Effector CD8-positive, alpha-beta T cell (primary cell): ENCODE results near the gene CD34.
"Not testable (repeated sequence)": the region's sequence is repeated elsewhere in the genome, so short reads cannot be mapped to it uniquely, and the experiment has no call there.

Experiments used
- DNase-seq: peaks from one replicate; lab custom pipeline; 2025; lab: John Stamatoyannopoulos, UW

Gene CD34

DNA sequence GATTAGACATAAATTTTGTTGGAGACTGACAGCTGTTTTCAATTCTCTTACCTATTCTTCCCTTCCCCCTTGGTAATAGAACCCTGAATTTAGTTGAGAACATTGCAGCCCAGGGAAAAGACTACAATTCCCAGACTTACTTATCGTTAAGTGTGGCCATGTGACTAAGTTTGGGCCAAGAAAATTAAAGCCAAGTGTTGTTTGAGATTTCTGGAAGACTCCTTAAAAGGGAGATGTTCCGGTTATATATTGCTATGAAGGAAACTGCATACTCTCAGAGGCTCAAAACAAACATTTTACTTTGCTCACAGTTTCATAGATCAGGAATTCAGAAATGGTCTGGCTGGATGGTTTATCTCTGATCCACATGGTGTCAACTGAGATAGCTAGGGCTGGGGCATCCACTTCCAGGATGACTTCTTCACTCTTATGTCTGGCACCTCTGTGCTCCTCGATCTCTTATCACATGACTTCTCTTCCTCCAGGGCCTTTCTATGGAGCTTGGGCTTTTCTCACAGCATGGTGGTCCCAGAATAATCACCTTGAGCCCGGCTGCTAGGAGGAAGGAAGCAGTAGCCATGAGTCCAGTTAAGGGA, 22.4 kb upstream of the CD34 start:
- no peak for DNase-seq

DNA sequence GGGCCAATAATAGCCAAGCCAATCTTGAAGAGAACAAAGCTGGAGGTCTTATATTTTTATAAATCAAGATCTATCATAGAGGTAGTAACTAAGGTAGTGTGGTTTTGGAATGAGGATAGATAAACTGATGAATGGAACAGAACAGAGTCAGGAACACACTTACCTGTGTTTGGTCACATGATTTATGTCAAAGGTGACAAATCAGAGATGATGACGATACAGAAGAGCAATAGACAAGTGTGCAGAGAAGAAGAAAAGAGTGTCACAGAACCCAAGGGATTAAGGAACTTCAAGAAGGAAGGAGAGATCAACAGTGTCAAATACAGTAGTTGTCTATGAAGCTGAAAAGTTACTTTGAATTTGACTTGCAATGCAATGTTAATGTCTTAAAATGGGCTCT, 16.1 kb upstream of the CD34 start:
- DNase-seq: no peak

DNA sequence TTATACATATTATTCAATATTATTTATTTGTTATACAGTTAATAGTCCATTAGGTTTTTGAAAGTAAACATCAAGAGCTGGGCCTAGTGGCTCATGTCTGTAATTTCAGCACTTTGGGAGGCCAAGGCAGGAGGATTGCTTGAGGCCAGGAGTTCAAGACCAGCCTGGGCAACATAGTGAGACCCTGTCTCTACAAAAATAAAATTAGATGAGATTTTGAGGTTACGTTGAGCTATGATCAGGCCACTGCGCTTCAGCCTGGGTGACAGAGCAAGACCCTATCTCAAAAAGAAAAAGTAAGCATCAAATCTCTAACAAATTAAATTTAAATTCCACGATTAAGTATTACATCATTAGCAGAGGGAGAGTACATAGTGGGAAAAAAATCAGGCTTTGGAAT, 15.0 kb upstream of the CD34 start:
- DNase-seq: not testable (repeated sequence)

DNA sequence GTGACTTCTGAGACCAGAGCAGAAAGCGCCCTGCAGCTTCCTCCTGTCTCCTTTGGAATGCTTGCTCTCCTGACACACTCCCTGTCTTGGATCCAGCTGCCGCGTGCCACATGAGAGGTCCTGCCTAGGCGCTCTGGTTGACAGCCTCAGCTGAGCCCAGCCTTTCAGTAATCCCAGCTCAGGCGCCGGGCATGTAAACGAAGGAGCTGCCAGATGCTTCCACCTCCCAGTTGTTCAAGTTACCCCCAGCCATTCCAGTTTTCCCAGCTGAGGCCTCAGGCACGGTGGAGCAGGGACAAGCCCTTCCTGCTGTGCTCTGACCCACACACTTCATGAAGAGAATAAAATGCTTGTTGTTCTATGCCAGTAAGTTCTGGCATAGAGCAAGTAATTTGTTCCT, 14.3 kb upstream of the CD34 start:
- DNase-seq: no peak

DNA sequence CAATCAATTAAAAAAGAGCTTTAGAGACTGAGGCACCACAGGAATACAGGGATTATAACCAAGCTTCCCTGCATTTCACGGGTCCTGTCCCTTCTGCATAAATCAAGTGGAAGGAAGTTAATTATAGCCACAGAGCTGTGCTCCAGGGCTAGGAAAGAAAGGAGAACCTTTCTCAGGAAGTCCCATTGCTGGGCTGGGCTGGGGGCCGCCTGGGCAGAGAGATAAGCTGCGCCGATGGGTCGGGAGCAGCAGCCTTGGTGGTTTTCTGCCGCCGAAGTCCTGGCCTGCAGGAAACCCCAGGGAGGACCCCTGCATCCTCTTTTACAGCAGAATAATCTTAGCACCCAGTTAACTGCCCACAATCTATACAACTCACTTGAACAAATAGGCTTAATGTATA, 12.6 kb upstream of the CD34 start:
- DNase-seq: no peak

DNA sequence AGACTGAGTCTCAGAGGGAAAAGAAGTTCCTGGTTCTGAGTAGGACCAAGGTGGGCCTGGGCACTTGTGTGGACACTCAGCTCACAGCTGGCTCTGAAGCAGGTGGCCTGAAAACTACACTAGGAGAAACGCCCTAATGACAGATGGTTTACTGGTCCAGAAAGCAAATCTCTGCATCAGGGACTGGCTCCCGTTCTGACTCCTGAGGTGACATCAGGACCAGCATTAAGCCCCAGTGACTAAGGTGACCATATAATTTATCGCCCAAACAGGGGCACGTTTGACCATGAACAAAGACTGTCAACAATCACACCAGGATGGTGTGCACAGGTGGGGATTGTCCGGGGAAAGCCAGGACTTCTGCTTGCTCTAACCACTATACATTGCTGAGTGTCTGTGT, 12.2 kb upstream of the CD34 start:
- DNase-seq: no peak

DNA sequence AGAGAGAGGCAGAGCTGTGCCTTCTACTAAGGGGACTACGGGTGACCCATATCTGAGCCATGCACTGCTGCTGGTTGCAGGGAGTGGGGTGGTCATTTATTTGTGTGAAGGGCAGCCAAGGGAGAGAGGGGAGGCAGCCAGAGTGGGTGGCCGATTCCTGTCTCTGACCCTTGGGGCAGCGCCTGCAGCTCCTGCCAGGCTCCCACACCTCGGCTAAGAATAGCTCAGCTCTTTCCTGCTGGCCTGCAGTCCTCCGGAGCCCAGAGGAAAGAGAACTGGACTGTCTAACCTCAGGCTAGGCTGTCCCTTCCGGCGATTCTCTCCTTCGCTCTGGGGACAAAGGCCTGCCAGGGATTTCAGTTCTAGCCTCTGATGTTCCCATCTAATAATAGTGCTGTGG, 11.6 kb upstream of the CD34 start:
- no peak for DNase-seq

DNA sequence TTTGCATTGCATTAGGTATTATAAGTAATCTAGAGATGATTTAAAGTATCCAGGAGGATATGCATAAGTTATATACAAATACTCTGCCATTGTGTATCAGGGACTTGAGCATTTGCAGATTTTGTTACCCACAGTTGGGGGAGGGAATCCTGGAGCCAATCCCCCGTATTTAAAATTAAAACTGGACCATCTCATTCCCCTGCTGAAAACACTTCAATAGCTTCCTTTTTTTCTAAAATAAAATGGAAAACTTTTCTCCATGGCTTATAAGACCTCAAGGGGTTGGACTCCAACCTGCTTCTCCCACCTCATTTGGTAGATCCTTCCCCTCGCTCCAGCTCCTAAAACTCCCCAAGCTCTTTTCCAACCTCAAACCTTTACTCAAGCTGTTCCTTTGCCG, 10.4 kb upstream of the CD34 start:
- no peak for DNase-seq

DNA sequence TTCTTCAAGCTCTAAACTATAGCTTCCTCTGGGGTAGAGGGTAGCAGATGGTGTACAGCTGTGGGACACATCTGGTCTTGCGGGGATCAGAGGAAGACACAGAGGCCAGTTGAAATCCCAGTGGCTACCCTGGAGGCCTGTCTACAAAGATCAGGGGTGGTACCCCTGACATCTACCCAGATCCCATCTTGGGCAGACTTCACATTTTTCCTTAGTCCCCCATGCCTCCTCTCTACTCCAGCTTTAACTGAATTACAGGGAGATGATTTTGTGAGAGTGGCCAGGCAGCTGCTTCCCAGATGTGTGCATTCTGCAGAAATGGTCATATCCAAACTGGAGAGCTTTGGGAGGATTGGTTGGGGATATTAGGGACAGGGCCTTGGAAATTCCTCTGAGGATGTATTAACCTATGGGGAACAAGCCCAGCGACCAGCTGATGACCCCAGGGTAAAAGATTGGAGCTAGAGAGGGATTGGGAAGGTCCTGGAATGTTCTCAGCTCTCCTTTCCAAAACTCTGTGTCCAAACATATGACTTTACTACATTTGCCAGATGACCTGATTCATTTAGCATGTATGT, 9.6 kb upstream of the CD34 start:
- no peak for DNase-seq

DNA sequence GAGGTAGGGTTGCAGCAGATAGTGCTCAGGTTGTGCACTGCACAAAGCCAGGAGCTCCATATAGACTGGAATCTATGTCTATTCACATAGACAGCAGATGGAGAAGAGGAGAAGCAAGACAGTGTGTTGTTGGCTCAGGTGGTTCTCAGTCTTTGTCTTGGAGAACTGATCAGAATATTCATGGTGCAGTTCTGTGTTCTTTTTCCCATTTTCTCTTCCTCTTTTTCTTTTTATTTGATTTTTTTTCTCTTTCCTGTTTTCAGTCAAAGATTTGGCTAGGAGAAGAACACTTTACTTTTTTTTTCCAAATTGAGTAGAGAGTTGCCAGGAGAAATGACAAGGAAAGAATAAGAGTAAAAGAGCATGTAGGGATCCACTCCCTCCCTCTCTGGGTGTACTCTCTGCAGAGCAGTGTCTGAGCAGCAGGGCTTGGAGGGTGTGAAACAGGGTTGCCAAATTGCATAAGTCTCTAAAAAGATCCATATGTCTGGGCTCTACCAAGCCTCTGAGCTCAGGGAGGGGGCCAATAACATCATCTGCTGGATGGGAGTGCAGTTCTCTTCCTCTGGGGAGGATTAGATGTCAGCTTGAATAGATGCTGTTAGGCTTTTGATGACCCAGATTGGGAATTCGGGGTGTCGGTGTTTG, 8.7 kb upstream of the CD34 start:
- no peak for DNase-seq

DNA sequence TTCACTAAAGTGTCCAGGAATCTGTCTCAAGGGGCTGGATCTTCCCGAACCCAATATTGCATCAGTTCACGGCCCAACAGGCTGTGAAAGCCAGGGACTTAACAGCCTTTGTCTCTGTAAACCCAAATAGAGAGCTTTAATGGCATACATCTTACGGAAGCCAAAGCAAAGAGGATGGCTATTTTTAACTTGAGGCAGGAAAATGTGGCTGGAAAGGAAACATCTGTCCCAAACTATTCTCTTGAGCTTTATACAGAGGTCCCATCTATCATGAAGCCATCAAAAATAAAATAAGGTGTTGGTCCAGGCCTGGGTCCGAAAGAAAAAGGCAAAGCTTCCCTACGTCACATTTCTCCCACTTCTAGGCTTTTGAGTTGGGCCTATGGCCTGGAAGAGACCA, 7.7 kb upstream of the CD34 start:
- DNase-seq: no peak

DNA sequence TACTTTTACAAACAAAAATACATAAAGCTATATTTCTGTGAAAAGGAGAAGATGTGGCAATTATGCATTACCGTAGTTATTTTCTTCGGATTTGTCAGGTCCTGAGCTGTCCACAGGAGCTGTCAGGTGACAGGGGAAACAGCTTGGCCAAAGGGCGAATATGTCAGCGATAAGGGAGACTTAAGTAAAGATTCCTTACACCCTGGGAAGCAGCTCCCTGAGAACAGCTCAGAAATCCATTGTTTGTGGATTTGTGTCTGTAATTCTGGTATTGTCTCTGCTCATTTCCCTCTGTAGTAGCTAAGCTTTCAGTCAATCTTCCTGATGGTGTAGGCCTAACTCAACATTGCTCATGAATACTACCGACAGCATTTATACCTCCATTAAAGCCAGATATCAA, 7.1 kb upstream of the CD34 start:
- no peak for DNase-seq

DNA sequence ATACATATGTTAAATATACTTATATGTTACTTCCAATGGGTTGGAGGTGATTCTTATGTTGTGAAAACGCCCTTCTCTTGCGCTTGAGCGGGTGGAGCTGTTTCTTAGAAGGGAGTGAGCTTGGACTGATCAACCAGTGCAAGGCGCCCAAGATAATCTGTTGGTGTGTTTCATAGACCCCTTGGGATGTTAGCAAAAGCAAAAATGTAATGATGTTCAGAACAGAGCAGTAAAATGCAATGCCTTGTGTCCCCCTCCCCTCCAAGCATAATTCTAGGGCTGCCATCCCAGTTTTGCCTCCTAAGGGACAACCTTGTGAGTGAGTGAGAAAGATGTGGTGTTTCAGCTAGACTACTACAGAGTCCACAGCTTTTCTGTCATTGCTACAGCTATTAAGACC, 6.2 kb upstream of the CD34 start:
- DNase-seq: no peak

DNA sequence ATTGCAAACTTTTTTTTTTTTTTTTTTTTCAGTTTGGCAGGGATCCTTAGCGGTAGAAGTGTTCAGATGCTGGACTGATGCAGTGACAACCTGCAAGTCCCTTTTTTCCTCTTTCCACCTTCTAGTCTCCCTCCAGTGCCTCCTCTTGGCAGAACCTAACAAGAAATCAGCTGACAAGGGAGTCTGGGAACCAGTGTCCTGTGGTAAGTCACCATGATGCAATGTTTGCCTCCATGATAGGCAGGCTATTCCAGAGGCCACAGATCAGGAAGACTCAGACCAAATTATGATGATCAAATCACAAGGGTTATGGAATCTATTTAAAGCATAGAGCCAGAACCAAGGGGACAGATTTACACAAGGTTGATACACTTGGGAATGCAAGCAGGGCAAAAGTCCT, 3.0 kb upstream of the CD34 start:
- DNase-seq: no peak

DNA sequence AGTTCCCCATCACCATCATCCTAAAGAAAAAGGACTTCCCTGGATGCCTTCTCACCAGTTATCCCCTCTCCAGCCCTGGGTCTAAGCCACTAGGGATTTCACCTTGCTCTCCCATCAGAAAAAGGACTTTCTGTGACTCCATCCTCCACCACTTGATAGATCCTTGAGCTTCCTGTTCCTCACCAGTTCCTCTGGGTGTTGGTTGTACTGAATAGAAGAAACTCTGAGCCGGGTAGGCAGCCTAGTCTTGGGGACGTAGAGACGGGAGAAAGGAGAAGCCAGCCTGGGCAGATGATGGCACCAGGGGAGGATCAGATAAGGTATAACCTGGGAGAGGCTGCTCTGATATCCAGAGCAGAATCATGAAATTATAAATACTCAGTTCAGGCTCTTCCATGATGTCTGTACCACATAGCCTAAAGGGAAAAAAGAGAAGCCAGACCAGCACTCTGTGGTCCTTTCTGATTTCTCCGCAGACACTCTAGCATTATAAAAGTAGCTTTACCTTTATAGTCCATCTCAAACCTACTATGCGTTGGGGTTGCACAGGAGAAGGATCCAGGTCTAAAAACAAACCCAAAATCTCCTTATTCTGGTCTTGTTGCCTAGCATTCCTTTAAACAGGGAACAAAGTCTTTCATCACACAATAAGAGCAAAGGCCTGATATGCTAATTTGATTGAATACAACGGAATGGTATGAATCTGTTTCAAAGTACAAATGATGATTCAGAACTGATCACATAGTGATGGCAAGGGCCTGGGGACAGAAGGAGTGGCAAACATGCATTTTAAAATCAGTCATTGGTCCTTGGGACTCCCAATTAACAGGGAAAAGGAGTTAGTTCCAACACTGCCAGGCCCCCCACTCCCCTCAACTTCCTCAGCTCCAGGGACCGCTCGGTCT, 1.2 kb upstream of the CD34 start:
- no peak for DNase-seq

DNA sequence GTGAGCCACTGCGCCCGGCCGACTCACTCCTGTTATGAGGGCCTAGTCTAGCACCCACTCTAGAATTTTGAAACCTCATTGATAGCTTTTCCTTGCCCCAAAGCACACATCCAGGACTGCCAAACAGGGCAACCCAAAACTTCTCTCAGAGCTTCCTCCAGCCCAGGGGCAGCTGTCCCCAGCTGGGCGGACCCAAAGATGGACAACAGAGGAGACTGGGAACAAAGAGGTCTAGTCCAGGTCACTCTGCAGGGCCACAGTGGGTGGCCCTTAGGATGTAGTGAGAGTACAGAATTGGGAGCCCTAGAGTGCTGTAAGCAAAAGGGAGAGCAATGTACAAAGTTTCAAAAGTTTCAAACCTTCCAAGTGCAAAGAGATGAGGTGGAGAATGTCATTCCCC, 1.2 kb downstream of the CD34 start:
- DNase-seq: no peak

DNA sequence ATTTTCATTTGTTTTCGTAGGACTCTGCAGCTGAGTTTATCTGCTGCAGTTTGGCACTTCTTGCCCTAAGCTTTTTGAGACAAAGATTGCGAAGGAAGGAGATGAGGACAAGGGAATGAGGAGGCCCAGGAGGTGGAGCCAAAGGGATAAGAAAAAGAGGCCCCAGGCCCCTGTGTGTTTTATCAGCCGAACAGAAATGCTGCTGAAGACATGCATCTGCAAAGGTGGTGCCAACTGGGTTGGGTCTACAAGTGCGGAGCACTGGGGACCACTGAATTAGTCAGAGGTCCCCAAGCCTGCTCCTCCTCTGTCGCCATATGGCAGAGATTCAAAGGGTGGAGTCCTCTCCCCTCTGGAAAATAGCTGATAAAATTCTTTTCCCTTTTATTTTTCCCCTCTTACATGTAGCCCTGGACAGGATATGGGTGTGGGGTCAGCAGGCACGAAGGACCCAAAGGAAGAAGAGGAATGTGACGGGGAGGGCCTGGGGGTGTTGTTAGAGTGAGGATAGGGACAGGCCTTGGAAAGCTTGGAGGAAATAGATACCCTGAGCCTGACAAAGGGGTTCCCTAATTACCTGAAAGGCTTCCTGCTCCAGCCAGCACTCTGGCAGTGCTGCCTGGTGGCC, 2.7 kb downstream of the CD34 start:
- DNase-seq: no peak

DNA sequence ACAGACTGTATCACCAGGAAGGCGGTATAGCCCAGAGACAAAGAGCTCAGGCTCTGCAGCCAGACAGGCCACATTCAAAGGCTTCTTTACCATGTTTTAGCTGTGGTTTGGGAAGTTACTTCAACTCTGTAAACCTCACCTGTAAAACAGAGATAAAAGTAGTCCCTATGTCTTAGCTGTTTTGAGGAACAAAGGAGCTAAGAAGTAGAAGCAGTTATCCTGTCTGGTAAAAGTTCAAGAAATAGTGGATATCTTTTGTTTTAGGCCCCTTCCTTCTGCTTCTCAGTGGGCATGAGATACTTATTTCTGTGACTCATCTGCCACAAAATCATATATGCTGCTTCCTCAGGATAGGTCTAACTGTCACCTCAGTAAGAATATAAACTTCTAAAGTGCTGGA, 6.5 kb downstream of the CD34 start:
- DNase-seq: no peak

DNA sequence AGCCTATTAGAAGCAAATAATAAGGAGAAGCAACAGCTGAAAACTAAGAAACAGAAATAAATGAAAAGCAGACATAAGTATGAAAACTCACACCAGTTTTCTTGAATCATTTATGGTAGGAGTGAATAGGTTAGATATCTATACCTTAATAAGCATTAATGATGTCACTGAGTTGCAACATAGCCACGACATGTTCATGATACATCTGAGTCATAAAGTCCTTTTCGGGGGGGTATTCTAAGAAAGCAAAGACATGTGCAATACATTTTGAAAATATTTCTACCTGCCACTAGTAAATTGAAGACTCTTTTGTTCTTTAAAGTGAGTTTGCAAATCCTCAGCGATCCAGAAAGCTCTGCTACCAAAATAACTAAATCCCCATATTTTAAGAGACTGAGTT, 7.2 kb downstream of the CD34 start:
- DNase-seq: no peak

DNA sequence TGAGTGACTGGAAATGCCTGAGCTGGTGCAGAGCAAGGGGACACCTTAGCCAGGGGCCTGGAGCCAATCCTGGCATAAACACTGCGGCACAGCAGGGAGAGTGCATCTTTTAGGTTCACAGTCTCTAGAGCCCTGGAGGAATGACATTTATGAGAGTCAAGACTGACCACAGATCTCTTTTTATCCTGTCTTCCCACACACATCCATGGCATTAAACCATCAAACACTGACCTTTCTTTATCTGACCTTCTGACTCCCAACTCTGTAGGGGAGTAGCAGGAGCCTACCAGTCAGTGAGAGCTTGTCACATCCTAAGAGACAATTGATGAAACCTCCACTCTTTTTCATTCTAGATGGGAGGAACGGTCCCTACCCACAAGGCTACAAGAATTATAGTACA, 7.9 kb downstream of the CD34 start:
- no peak for DNase-seq

DNA sequence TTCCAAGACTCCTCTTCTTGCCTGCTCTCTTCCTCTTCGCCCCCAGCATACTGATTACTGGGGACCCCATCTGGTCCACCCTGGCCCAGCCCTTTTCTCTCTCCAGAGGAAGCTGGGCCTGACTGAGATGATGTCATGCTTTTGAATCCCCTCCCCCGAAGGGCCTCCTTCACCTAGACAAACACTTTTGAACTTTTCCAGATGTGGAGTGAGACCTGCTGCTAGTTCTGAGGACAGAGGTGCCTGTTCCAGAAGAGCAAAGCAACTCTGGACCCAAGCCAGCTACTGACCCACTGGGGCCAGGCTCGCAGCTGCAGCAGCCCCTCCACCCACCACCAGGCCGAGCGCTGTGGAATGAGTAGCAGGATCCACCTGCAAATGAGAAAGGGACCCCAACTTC, 8.4 kb downstream of the CD34 start:
- DNase-seq: no peak

DNA sequence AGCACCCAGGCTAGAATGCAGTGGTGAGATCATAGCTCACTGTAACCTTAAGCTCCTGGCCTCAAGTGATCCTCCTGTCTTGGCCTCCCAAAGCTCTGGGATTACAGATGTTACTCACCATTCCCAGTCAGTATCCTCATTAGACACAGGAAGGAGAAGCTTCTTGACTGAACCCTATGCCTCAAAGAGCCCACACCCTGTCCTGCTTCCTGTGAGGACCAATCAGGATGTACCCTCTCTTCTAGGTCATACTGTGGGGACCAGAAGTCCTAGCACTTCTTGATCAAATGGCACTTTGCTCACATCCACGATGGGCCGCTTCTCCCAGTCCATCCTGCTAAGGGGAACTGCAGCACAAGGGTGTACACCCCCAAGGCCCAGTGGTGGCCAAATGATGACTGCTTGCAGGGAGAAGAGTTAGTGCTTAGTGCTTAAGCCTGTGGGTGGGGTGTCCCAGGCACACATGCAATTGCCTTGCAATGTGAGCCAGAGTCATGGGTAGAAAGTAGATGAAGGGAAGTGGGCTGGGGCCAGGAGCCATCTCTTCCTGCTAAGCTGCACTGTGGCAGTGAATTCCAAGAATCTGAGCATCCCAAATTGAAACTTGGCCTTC, 9.8 kb downstream of the CD34 start:
- no peak for DNase-seq
